Measurements from ENCODE around the gene NUP93.

Gene NUP93

GRCh38 chr16:56747486-56748045 lies 17.6 kb downstream of the NUP93 start:
- ATAC-seq (ENCODE audit: low read depth), result no peak

GRCh38 chr16:56748191-56748590 lies 18.3 kb downstream of the NUP93 start:
- H3K36me3 ChIP-seq (ENCODE audit: low read depth), result peaks cover 29% of the 10 kb centered on the region
- DNase-seq (ENCODE audit: low spot score) (no peak), ATAC-seq (ENCODE audit: low read depth) (no peak)
- no peak overlapping the region for H3K27ac ChIP-seq (ENCODE audit: poor library complexity, severe bottlenecking)
- TF ChIP-seq CTCF (IDR thresholded peaks at IDR 0.05; ENCODE audit: poor library complexity, severe bottlenecking), result no peak
- H3K4me3 ChIP-seq (ENCODE audit: severe bottlenecking), result no peak overlapping the region
- H3K9me3 ChIP-seq (ENCODE audit: severe bottlenecking), result no peaks in the 10 kb centered on the region
- peaks cover 9% of the 10 kb centered on the region for H3K4me1 ChIP-seq (ENCODE audit: insufficient read depth, poor library complexity, severe bottlenecking)
- no peaks in the 10 kb centered on the region for H3K27me3 ChIP-seq (ENCODE audit: insufficient read depth, poor library complexity, severe bottlenecking)

More at GRCh38 chr16:56747486-56748045, 17.6 kb downstream of the NUP93 start:
- no peak for TF ChIP-seq CTCF (IDR thresholded peaks at IDR 0.05; ENCODE audit: poor library complexity, severe bottlenecking)
- no peak for DNase-seq (ENCODE audit: low spot score)
- H3K4me3 ChIP-seq (ENCODE audit: severe bottlenecking), result no peak overlapping the region
- peaks cover 8% of the 10 kb centered on the region for H3K4me1 ChIP-seq (ENCODE audit: insufficient read depth, poor library complexity, severe bottlenecking)
- no peaks in the 10 kb centered on the region for H3K27me3 ChIP-seq (ENCODE audit: insufficient read depth, poor library complexity, severe bottlenecking)
- H3K9me3 ChIP-seq (ENCODE audit: severe bottlenecking), result no peaks in the 10 kb centered on the region
- peaks cover 29% of the 10 kb centered on the region for H3K36me3 ChIP-seq (ENCODE audit: low read depth)
- H3K27ac ChIP-seq (ENCODE audit: poor library complexity, severe bottlenecking), result no peak overlapping the region

DNA sequence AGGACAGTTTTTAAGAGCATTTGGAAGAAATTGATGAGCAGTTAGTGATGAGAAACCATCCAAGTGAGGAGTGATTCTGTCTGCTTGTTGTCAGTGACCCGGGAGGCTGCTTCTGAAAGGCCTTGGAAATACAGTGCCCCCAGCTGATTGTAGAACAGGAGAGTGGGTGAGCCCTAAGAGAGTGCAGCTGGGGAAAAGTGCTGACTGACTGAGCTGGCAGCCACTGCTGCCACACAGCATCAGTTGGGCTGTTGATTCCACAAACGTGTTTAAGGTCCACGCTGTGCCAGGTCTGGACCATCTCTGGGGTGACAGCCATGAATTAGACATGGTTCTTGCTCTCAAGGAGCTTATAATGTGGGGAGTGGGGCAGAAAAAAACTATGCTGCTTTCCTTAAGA lies 18.9 kb downstream of the NUP93 start:
- TF ChIP-seq CTCF (IDR thresholded peaks at IDR 0.05; ENCODE audit: poor library complexity, severe bottlenecking), result no peak
- DNase-seq (ENCODE audit: low spot score), result no peak
- H3K36me3 ChIP-seq (ENCODE audit: low read depth), result peaks cover 29% of the 10 kb centered on the region; the same call in 1 of the 2 replicates
- no peaks in the 10 kb centered on the region for H3K27me3 ChIP-seq (ENCODE audit: insufficient read depth, poor library complexity, severe bottlenecking)
- H3K4me3 ChIP-seq (ENCODE audit: severe bottlenecking), result no peak overlapping the region
- peaks cover 14% of the 10 kb centered on the region for H3K4me1 ChIP-seq (ENCODE audit: insufficient read depth, poor library complexity, severe bottlenecking)
- H3K9me3 ChIP-seq (ENCODE audit: severe bottlenecking), result no peaks in the 10 kb centered on the region
- ATAC-seq (ENCODE audit: low read depth), result no peak
- no peak overlapping the region for H3K27ac ChIP-seq (ENCODE audit: poor library complexity, severe bottlenecking)

DNA sequence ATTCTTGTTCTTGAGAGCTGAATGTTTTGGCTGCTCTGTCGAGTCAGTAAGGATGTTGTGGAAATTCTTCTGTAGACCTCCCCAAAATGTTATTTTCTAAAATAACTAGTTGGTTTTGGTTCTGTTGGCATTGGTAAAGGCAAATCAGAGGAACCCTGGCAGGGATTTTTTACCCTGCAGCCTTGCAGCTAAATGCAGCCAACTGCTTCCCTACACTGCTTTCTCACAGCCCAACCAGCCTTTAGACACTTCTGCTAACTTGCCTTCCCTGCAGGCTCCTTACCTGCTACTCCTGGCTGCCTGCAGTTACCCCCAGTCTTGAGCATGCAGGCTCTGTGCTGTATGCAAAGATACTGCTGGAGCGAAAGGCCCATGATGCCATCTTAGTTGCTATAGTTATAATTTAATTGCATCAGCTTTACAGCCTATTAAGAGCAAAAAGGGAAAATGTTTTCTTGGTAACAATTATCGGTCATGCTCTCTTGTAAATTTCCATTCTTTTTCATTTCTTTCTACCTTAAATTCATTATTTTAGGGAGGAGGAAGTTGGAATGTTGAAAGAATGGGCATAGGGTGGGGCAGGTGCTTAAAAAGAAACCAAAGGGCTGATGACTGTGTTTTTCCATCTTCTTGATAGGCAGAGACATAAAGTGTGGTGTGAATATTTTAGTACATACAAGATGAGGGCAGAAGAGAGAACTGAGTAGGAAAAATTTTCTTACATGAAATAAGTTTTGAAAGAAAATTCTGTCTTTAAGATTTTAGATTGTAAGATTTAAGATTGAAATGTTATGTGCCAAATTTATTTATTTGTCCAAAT lies 20.0 kb downstream of the NUP93 start:
- H3K36me3 ChIP-seq (ENCODE audit: low read depth), result peaks cover 29% of the 10 kb centered on the region; the same call in 1 of the 2 replicates
- ATAC-seq (ENCODE audit: low read depth), result no peak
- TF ChIP-seq CTCF (IDR thresholded peaks at IDR 0.05; ENCODE audit: poor library complexity, severe bottlenecking), result no peak
- H3K4me1 ChIP-seq (ENCODE audit: insufficient read depth, poor library complexity, severe bottlenecking), result peaks cover 14% of the 10 kb centered on the region
- no peak overlapping the region for H3K27ac ChIP-seq (ENCODE audit: poor library complexity, severe bottlenecking)
- no peaks in the 10 kb centered on the region for H3K27me3 ChIP-seq (ENCODE audit: insufficient read depth, poor library complexity, severe bottlenecking)
- no peak for DNase-seq (ENCODE audit: low spot score)
- H3K4me3 ChIP-seq (ENCODE audit: severe bottlenecking), result no peak overlapping the region
- H3K9me3 ChIP-seq (ENCODE audit: severe bottlenecking), result no peaks in the 10 kb centered on the region

DNA sequence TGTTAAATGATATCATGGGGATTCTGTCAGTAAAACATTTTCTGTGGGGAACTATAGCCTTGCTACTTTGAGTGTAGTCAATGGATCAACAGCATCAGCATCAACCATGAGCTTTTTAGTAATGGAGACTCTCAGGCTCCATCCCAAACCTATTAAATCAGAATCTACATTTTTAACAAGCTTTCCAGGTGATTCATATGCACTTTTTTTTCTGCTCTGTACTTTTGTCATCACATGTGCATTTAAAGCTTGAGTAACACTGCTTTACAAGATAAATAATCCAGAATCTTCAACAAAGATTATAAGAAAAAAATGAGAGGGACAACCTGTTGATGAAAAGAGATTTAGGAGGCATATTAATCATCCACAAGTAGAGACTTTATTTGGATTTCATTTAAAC lies 23.5 kb downstream of the NUP93 start:
- peaks cover 31% of the 10 kb centered on the region for H3K36me3 ChIP-seq (ENCODE audit: low read depth)
- peak overlapping the region; percentile 21 for H3K27ac ChIP-seq (ENCODE audit: poor library complexity, severe bottlenecking)
- no peak for TF ChIP-seq CTCF (IDR thresholded peaks at IDR 0.05; ENCODE audit: poor library complexity, severe bottlenecking)

More for the DNA sequence above, 23.5 kb downstream of the NUP93 start:
- Histone ChIP-seq H3K9me3 (ENCODE audit: severe bottlenecking) (no peaks in the 10 kb centered on the region), H3K27me3 (ENCODE audit: insufficient read depth, poor library complexity, severe bottlenecking) (no peaks in the 10 kb centered on the region), H3K4me3 (ENCODE audit: severe bottlenecking) (no peak overlapping the region), H3K4me1 (ENCODE audit: insufficient read depth, poor library complexity, severe bottlenecking) (peaks cover 14% of the 10 kb centered on the region)
- DNase-seq (ENCODE audit: low spot score), result no peak
- ATAC-seq (ENCODE audit: low read depth), result peak; percentile 59; the same call in 2 of the 3 replicates

All from RWPE2 (cell line).